HG02642 (cell line): ENCODE results near the gene HDHD5.

Source experiments
- ATAC-seq: cut with Tn5 transposase; IDR thresholded peaks from one replicate; pipeline ENCODE4 v1.9.1; 2021; ENCODE audit warnings: mild to moderate bottlenecking; ENCODE audit not compliant: unreplicated experiment, poor library complexity

Gene HDHD5

DNA sequence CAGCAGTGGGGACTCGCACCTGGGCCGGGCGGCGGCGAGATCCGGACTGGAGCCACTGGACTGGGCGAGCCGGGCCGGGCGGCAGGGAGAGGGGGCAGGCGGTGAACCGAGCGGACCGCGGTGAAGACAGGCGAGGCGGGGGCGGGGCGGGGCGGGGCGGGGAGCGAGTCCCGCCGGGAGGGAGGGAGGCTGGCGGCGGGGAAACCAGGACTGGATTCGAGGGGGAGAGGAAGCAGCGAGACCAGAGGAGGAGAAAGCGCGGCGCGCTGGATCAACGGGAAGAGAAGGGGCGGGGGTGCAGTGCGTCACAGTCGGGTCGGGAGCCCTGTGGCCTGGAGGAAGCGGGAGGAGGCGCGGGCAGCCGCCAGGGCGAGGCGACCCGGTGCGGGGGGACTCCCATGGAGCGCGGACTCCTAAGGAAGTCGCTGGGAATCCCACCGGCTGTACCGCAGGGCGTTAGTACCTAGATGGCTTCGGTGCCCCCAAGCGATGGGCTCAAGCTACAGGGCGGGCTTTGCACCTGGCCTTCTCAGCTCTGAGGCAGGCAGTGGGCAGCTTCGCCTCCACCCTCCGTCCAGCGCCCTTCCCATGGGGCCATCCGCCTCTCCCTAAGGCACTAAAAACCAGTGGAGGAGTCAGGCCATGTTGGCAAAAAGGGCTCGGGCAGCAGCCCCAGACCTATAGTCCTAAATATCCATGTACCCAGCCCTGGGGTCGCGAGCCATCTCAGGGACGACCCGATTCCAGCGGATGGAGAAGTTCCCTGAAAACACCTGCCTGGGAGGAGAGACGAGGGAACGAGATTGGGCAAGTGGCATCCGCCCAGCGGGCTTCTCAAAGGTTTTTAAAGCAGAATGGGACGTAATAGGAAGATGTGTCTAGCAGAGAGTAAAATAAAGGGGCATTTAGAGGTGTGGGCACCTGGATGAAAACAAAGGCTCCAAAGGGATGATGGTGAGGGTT is 37.6 kb downstream of the HDHD5 start, which contains the start of gene TMEM121B:
TSS of gene TMEM121B (minus strand) at position 128 of the 963 bp plus-strand sequence. CDS start 233 bp downstream, outside the sequence.
- ATAC-seq = no peak

DNA sequence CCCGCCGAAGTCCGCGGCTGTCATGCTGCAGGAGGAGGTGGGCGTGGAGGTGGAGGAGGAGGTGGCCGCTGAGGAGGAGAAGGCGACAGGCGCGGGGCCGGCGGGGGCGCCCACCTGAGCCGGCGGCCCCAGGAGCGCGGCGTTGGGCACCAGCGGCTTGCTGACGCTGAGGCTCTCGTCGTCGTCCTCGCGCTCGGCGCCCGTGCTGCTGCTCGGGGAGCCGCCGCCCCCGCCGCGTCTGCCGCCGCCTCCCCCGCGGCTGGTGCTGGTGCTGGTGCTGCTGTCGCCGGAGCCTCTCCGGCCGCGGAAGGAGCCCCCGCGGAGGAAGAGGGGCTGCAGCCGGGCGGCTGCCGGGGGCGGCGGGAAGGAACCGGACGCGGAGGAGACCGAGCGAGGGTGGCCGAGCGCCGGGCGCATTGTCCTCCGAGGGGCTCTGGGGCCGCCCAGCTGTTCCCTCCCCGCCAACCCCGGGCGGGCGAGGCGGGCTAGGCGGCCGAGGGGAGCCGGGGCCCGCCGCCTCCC is 38.3 kb downstream of the HDHD5 start:
- ATAC-seq = no peak

DNA sequence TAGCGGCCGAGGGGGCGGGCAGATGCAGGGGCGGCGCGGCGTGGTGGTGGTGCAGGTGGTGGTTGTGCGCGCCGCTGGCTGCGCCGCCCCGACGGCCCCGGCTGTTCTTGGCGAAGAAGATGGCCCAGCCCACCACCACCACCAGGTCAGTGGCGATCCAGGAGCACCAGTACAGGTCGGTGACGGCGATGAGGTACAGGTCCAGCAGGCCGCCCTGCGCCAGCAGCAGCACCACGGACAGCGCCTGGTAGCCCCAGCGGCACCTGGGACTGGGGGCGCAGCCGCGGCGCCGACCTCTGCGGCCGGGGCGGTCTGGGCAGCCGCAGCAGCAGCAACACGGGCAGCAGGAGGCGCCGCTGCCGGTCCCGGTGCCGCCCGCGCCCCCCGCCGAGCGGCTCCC is 38.8 kb downstream of the HDHD5 start:
- no peak for ATAC-seq

DNA sequence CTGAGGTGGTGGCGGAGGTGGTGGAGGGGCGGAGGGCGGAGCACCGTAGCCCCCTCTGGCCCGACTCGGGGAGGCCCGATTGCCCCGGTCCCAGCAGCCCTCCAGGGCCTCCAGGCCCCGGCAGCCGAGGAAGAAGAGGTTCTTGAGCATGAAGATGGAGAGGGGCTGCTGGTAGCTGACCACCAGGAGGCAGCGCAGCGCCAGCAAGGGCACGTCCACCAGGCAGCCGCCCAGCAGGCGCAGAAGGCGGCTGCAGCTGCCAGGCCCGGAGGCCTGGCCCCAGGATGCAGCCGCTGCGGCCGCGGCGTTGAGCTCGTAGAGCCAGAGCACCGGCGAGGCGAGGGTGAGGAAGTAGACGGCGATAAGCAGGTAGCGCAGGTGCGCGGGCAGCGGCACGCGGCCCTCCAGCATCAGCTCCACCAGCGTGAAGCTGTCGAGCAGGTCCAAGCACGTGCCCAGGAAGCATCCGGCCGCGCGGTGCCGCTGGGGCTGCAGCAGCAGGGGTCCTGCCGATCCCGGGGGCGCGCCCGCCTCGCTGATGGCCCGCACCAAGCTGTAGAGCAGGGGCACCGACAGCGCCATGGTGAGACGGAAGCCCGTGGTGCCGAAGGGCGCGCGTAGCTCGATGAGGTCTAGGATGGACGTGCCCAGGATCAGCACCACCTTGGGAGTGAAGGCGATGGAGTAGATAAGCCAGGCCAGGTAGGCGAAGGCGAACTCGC is 39.4 kb downstream of the HDHD5 start:
- no peak for ATAC-seq

DNA sequence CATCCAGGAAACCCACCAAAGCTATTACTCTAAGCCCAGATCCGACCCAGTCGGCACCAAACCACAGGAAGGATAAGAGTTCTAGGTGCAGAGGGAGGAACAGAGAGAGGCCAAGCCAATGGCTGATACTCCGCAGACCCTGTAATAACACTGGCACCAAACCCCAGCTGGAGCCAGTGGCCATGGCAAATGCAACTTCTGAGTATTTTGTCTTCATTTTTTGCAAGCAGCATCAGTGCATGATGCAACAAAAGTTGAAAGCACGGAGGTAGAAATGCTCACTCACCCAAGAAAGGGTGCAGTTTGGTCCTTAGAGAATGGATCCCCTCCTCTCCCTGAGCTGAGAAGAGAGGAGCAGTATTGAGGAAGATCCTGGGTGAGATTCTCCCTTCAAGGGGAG is 40.7 kb downstream of the HDHD5 start:
- no peak for ATAC-seq

DNA sequence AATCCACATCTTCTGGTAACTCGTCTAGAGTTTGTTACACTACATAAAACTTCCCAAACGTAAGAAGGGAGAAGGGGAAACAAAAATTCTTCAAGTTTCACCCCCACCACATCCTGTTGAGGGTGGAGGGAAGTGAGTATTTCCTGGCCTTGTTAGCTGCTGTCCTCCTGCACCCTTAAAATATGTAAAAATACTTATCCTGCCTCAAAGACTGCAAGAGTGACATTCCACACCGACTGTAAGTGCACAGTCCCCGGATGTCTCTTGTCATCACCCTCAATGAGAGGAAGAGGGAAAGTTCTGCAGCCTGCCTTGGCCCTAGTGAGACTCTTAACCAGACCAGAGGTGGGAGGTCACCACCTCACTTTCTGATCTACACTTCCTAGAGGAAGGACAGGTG is 41.2 kb downstream of the HDHD5 start:
- no peak for ATAC-seq

DNA sequence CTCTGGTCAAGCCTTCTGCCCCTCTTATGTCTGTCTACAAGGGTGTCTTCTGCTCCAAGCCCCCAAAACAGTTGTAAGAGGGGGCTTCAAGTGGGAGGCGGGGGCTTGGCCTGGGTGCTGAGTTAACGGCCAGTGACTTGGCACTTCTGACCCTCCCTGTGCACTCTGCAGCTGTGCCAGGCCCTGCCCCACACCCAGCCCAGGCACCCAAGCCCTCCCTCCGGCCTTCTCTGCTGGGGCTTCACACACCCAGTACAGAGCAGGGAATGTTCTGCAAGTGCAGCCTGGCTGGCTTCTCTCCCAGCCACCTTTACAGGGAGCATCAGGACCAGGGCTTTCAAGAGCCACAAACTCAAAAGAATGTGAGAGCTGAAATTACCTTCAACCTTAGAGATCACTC is 41.7 kb downstream of the HDHD5 start:
- no peak for ATAC-seq

DNA sequence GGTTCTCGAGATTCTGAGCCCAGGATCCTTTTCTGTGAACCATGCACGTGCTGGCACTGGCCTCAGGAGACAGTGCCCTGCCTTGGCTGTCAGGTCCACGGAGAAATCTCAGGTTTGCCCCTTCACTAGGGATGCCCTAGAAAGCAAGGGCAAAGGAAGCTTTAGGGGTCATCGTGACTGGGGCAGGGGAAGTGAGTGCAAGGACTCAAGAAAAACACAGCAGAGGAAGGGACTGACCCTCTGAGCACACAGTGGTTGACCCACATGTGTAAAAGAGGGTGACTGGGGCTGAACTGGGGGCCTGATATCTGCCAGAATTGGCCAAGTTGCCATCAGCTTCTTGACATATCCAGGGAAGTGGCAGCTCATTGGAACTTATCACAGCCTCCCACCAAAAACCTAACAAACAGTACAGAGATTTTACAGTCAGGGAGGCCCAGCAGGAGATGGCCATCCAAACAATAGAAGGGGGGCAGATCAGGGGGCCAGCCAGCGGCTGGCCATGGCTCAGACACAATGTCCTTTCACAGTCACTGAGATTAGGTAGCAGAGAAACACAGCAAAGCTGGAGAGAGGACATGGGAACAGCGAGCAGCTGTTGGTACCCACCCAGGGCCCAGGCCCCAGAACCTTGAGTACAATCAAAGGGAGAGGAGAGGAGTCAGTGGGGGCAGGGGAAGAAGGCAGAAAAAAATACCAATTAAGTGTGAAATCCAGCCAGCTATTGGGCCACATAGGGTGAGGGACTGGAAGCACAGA is 42.3 kb downstream of the HDHD5 start:
- ATAC-seq = no peak

DNA sequence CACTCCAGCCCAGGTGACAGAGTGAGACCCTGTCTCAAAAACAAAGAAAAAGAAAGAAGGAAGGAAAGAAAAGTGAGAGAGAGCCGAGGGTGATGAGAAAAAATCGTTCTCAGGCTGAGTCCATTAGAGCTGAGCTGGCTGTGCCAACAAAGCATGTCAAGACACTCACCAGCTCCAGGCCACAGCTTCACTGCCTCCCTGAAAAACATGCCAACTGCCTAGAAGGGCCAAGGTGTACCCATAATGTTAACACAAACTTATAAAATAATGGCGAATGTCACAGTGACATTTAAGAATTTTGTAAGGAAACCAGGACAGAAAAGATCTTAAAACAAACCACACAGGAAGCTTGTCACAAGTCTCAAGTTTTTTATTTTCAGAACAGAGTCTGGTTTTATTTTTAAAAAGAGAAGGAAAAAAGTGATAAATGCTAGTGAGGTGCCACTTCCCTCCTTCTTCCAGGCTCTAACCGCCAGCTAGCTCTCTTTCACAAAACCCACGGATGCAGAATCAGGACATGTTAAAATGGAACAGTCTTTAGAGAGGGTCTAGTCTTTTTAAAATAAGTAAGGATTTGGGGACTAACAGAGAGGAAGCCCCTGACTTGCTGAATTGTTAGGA is 43.0 kb downstream of the HDHD5 start:
- ATAC-seq = no peak

DNA sequence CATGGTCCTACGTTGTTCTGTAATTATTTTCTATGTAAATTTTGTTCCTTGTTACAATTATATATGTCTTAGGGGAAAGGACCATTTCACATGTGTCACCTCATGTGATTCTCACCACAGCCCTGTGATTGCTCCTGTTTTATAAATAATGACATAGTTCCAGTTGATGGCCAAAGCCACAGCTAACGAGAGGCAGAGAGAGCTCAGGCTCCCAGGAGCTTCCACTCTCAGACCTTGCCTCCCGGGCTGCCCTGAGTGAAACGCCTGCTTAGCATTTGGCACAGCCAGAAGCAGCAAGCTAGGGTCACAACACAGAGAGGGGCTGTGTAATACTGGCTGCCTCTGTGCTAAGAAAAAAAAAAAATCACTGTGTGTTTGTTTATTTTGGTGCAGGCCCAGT is 43.8 kb downstream of the HDHD5 start:
- ATAC-seq = no peak

DNA sequence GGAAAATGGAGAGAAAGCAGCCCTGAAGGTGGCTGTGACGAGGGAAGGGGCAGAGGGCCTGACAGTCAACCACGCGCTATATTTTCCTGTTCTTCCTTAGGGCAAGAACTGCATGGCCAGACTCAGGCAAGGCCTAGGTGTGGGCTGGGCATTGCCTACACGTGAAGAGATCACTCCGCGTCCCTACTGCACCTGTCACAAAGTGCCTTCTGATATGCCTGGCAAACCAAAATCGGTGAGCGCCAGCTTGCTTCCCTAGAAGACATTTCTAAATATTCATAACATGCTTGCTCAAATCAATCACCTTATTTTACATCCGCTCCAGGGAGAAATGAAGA is 44.2 kb downstream of the HDHD5 start:
- no peak for ATAC-seq

DNA sequence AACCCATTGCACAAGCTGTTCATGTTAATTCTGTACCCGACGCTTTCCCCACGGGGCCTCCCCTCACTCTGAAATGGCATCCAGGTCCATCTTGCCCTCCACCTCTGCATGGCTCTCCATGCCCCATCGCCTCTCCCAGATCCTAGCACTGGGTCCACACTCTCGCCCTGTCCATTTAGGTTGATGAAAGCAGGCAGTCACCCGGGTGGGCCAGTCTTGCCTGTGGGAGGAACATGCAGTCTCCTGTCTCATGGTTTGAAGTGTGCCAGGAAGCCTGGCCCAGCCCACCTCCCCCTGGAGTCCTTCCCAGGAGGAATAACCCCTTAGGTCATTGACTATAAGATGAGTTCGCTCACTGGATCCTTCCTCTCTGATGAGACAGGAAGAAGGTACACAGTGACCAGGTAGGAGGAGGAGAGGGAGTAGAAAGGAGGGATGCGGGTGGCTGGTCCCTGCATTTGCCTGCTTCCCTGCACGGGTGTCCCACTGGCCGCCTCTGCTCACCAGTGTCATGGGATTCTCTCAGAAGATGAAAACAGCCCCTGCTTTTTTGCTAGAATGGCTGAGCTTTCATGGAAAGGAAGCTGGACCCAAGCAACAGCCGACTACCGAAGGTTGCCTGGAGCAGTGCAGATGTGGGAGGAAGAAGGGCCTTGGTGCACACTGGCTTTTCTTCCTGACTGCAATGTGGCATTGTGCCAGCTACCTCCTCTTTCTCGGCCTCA is 44.7 kb downstream of the HDHD5 start:
- ATAC-seq = no peak

DNA sequence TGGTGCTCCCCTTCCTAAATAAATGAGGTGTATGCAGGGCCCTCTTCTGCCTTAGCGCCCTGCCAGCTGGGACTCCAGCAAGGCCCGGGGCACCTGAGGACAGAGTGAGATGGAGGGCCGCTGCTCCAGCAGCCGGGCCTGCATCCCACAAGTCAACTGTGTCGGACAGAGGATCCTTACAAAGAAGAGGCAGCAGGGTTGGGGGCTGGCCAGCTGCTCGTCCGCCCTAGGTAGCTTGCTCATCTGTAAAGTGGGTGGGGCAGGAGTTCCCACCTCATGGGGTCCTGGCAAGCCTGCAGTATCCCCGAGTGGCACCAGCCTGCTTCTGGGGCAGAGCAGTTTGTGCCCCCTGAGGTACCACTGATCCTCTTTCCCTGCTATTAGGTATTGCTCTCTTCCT is 45.5 kb downstream of the HDHD5 start:
- no peak for ATAC-seq

DNA sequence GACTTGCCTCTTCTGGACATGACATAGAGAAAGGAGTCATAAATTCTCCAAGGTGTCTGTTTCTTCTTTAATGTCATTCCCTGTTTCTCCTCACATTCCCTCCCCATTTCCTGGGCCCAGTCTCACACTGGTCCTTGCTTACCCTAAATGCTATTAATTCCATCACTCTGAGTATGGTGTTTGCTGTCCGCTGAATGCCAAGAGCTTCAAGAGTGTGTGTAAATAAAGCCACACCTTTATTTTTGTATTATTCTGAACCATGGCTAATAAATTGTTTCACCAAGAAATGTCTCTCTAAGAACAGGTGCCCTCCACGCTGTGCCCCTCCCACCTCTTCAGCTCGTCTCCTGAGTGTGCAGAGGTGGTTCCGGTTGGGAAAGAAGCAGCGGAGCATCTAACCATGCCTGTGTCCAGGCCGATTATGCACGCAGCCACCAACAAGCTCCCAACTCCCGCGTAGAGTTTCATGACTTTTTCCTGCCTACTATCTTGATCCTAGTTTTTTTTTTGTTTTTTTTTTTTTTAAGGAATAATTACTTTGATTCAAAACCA is 46.5 kb downstream of the HDHD5 start:
- no peak for ATAC-seq

DNA sequence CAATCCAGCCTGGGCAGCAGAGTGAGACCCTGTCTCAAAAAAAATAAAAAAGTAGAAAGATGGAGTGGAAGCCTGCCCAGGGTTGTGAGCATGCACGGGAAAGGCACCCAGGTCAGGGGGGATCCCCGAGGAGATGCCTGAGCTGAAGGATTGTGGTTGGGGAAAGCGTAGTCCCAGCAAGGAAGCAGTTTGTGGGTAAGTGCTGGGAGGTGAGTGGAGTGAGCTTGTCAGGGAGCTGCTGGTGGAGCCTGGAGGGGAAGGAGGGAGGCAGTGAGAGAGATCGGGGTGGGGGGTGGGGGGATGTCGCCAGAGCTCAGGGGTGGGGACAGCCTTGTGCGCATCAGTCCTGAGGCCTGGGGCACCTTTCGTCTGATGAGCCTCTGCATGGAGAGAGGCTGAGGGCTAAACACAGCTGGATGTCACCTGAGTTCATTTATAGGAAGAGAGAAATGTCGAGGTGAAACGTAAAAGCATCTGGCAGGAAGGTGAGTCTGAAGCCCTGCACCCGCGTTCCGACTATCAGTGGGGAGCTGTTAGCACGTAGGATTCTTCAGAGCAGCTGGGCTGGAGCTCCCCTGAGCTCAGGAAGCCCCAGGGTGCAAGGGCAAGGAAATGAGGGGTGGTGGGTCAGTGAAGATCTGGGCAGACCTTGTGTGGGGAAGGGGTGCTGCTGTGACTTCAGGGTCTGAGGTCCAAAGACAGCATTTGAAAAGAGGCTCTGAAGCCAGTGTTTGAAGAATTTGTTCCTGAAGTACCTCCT is 48.1 kb downstream of the HDHD5 start:
- no peak for ATAC-seq

DNA sequence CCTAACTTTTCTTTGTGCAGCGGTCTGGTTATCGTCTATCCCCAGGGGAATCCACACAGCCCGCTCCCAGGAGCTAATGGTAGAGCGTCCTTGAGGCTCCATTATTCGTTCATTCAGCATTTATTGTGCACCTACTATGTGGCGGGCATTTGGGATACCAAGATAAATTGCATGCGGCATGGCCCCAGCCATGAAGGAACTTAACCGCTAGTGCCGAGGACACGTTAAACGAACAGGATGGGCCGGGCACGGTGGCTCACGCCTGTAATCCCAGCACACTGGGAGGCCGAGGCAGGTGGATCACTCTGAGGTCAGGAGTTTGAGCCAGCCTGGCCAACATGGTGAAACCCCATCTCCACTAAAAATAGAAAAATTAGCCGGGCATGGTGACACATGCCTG is 49.1 kb downstream of the HDHD5 start:
- no peak for ATAC-seq

DNA sequence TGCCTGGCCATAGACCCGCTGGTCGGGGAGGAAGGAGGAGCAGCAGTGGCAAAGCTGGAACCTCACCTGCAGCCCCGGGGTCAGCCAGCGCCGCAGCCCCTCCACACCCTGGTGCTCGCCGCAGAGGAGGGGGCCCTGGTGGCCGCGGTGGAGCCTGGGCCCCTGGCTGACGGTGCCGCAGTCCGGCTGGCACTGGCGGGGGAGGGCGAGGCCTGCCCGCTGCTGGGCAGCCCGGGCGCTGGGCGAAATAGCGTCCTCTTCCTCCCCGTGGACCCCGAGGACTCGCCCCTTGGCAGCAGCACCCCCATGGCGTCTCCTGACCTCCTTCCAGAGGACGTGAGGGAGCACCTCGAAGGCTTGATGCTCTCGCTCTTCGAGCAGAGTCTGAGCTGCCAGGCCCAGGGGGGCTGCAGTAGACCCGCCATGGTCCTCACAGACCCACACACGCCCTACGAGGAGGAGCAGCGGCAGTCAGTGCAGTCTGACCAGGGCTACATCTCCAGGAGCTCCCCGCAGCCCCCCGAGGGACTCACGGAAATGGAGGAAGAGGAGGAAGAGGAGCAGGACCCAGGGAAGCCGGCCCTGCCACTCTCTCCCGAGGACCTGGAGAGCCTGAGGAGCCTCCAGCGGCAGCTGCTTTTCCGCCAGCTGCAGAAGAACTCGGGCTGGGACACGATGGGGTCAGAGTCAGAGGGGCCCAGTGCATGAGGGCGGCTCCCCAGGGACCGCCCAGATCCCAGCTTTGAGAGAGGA is 49.8 kb downstream of the HDHD5 start:
- no peak for ATAC-seq
